ENCODE measurements around the gene CST8. TPM values are rescaled to one million over a fixed set of nuclear protein-coding genes. Genes with fewer than 3 reads are reported as not detected.

The CST8 gene
- total and polyA plus RNA-seq, 2 experiments from 2014 or later: not detected

DNA sequence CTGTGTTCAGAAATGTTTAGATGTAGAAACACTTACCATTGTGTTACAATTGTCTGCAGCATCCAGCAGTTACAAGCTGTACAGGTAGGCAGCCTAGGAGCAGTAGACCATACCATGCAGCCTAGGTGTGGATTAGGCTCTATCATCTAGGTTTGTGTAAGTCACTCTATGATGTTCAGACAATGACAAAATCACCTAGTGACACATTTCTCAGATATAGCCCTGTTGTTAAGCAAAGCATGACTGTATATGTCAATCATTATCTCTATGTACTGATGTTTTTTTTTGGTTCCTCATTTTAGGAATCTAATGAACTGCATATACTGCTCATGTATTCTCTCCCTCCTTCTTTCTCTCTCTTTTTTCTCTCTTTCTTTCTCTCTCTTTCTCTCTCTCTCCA, 22.2 kb downstream of the CST8 start (continued):
- TF ChIP-seq, protein P1, sequence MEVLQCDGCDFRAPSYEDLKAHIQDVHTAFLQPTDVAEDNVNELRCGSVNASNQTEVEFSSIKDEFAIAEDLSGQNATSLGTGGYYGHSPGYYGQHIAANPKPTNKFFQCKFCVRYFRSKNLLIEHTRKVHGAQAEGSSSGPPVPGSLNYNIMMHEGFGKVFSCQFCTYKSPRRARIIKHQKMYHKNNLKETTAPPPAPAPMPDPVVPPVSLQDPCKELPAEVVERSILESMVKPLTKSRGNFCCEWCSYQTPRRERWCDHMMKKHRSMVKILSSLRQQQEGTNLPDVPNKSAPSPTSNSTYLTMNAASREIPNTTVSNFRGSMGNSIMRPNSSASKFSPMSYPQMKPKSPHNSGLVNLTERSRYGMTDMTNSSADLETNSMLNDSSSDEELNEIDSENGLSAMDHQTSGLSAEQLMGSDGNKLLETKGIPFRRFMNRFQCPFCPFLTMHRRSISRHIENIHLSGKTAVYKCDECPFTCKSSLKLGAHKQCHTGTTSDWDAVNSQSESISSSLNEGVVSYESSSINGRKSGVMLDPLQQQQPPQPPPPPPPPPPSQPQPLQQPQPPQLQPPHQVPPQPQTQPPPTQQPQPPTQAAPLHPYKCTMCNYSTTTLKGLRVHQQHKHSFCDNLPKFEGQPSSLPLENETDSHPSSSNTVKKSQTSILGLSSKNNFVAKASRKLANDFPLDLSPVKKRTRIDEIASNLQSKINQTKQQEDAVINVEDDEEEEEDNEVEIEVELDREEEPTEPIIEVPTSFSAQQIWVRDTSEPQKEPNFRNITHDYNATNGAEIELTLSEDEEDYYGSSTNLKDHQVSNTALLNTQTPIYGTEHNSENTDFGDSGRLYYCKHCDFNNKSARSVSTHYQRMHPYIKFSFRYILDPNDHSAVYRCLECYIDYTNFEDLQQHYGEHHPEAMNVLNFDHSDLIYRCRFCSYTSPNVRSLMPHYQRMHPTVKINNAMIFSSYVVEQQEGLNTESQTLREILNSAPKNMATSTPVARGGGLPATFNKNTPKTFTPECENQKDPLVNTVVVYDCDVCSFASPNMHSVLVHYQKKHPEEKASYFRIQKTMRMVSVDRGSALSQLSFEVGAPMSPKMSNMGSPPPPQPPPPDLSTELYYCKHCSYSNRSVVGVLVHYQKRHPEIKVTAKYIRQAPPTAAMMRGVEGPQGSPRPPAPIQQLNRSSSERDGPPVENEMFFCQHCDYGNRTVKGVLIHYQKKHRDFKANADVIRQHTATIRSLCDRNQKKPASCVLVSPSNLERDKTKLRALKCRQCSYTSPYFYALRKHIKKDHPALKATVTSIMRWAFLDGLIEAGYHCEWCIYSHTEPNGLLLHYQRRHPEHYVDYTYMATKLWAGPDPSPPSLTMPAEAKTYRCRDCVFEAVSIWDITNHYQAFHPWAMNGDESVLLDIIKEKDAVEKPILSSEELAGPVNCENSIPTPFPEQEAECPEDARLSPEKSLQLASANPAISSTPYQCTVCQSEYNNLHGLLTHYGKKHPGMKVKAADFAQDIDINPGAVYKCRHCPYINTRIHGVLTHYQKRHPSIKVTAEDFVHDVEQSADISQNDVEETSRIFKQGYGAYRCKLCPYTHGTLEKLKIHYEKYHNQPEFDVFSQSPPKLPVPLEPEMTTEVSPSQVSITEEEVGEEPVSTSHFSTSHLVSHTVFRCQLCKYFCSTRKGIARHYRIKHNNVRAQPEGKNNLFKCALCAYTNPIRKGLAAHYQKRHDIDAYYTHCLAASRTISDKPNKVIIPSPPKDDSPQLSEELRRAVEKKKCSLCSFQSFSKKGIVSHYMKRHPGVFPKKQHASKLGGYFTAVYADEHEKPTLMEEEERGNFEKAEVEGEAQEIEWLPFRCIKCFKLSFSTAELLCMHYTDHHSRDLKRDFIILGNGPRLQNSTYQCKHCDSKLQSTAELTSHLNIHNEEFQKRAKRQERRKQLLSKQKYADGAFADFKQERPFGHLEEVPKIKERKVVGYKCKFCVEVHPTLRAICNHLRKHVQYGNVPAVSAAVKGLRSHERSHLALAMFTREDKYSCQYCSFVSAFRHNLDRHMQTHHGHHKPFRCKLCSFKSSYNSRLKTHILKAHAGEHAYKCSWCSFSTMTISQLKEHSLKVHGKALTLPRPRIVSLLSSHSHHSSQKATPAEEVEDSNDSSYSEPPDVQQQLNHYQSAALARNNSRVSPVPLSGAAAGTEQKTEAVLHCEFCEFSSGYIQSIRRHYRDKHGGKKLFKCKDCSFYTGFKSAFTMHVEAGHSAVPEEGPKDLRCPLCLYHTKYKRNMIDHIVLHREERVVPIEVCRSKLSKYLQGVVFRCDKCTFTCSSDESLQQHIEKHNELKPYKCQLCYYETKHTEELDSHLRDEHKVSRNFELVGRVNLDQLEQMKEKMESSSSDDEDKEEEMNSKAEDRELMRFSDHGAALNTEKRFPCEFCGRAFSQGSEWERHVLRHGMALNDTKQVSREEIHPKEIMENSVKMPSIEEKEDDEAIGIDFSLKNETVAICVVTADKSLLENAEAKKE (CRISPR knock-in tag; IDR thresholded peaks at IDR 0.05): no peak
- TF ChIP-seq EZH2phosphoT487 (IDR thresholded peaks at IDR 0.05; ENCODE audit: unreplicated experiment) (no peak), ZNF114 (CRISPR knock-in tag; IDR thresholded peaks at IDR 0.05) (no peak), CREB1 (CRISPR knock-in tag; IDR thresholded peaks at IDR 0.05; ENCODE audit: low read depth) (no peak), JUNB (IDR thresholded peaks at IDR 0.05; ENCODE audit: unreplicated experiment) (no peak), NANOG (IDR thresholded peaks at IDR 0.05; ENCODE audit: borderline replicate concordance) (no peak)
- TF ChIP-seq, protein P2, sequence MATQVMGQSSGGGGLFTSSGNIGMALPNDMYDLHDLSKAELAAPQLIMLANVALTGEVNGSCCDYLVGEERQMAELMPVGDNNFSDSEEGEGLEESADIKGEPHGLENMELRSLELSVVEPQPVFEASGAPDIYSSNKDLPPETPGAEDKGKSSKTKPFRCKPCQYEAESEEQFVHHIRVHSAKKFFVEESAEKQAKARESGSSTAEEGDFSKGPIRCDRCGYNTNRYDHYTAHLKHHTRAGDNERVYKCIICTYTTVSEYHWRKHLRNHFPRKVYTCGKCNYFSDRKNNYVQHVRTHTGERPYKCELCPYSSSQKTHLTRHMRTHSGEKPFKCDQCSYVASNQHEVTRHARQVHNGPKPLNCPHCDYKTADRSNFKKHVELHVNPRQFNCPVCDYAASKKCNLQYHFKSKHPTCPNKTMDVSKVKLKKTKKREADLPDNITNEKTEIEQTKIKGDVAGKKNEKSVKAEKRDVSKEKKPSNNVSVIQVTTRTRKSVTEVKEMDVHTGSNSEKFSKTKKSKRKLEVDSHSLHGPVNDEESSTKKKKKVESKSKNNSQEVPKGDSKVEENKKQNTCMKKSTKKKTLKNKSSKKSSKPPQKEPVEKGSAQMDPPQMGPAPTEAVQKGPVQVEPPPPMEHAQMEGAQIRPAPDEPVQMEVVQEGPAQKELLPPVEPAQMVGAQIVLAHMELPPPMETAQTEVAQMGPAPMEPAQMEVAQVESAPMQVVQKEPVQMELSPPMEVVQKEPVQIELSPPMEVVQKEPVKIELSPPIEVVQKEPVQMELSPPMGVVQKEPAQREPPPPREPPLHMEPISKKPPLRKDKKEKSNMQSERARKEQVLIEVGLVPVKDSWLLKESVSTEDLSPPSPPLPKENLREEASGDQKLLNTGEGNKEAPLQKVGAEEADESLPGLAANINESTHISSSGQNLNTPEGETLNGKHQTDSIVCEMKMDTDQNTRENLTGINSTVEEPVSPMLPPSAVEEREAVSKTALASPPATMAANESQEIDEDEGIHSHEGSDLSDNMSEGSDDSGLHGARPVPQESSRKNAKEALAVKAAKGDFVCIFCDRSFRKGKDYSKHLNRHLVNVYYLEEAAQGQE (IDR thresholded peaks at IDR 0.05; ENCODE audit: unreplicated experiment): no peak
- TF ChIP-seq, protein P3, sequence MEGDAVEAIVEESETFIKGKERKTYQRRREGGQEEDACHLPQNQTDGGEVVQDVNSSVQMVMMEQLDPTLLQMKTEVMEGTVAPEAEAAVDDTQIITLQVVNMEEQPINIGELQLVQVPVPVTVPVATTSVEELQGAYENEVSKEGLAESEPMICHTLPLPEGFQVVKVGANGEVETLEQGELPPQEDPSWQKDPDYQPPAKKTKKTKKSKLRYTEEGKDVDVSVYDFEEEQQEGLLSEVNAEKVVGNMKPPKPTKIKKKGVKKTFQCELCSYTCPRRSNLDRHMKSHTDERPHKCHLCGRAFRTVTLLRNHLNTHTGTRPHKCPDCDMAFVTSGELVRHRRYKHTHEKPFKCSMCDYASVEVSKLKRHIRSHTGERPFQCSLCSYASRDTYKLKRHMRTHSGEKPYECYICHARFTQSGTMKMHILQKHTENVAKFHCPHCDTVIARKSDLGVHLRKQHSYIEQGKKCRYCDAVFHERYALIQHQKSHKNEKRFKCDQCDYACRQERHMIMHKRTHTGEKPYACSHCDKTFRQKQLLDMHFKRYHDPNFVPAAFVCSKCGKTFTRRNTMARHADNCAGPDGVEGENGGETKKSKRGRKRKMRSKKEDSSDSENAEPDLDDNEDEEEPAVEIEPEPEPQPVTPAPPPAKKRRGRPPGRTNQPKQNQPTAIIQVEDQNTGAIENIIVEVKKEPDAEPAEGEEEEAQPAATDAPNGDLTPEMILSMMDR (conservative IDR thresholded peaks at IDR 0.05; ENCODE audit: low read depth in 2 of 2): no peak
- TF ChIP-seq, protein P4, sequence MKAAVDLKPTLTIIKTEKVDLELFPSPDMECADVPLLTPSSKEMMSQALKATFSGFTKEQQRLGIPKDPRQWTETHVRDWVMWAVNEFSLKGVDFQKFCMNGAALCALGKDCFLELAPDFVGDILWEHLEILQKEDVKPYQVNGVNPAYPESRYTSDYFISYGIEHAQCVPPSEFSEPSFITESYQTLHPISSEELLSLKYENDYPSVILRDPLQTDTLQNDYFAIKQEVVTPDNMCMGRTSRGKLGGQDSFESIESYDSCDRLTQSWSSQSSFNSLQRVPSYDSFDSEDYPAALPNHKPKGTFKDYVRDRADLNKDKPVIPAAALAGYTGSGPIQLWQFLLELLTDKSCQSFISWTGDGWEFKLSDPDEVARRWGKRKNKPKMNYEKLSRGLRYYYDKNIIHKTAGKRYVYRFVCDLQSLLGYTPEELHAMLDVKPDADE (IDR thresholded peaks at IDR 0.05): no peak

Measured in GM23338 (cell line).